A673 (cell line): Measurements from ENCODE around the gene EWSR1. TPM values are rescaled to one million over a fixed set of nuclear protein-coding genes. Genes with fewer than 3 reads are reported as not detected.

Source experiments
- BruUV-seq: library from RNA; stranded (reverse); fragments of 400-500 nt; replicated peaks from 2 replicates; lab custom pipeline; 2021; lab: Mats Ljungman, UMichigan
- CTCF ChIA-PET: fragments of 300-600 bp; sonication (Branson Sonifier 250); formaldehyde crosslinking; loops from one replicate; lab custom pipeline; 2022; ENCODE audit warnings: antibody characterized with exemption; lab: Charles Lee
- POLR2A ChIA-PET: fragments of 300-600 bp; sonication (Branson Sonifier 250); formaldehyde crosslinking; loops from one replicate; lab custom pipeline; 2022; ENCODE audit warnings: antibody characterized with exemption; ENCODE audit not compliant: low non-redundant PET; lab: Charles Lee
- DNase-seq: peaks from one replicate; pipeline ENCODE4 v3.0.0-alpha.2; 2015; ENCODE audit warnings: low spot score
- H3K27ac ChIP-seq: fragments of 200-600 bp; sonication (generic); 2 replicates; pipeline ENCODE4 v1.5.1; 2016; ENCODE audit warnings: mixed run types, low read depth, mild to moderate bottlenecking, mixed read lengths, antibody characterized with exemption, low read length; ENCODE audit not compliant: poor library complexity, severe bottlenecking
- H3K27me3 ChIP-seq: fragments of 200-600 bp; sonication (generic); replicated peaks from 2 replicates; pipeline ENCODE4 v1.6.1; 2017; ENCODE audit warnings: mixed run types, low read depth, mild to moderate bottlenecking, mixed read lengths, antibody characterized with exemption, low read length; ENCODE audit not compliant: insufficient read depth, poor library complexity
- H3K36me3 ChIP-seq: fragments of 200-600 bp; sonication (generic); 2 replicates; pipeline ENCODE4 v1.6.1; 2016; ENCODE audit warnings: mixed run types, mild to moderate bottlenecking, mixed read lengths, antibody characterized with exemption, low read length; ENCODE audit not compliant: insufficient read depth, poor library complexity, severe bottlenecking
- H3K4me1 ChIP-seq: fragments of 200-600 bp; sonication (generic); 2 replicates; pipeline ENCODE4 v1.6.1; 2017; ENCODE audit warnings: mixed run types, mild to moderate bottlenecking, mixed read lengths, antibody characterized with exemption, low read length; ENCODE audit not compliant: insufficient read depth, poor library complexity, severe bottlenecking
- H3K4me3 ChIP-seq: fragments of 200-600 bp; sonication (generic); 2 replicates; pipeline ENCODE4 v1.5.1; 2016; ENCODE audit warnings: low read depth, mixed run types, mild to moderate bottlenecking, mixed read lengths, low read length; ENCODE audit not compliant: poor library complexity, severe bottlenecking
- H3K9me3 ChIP-seq: fragments of 200-600 bp; sonication (generic); 2 replicates; pipeline ENCODE4 v1.6.1; 2016; ENCODE audit warnings: mixed run types, low read depth, mild to moderate bottlenecking, mixed read lengths, antibody characterized with exemption, low read length; ENCODE audit not compliant: poor library complexity, severe bottlenecking
- EZH2 ChIP-seq: fragments of 200-600 bp; sonication (generic); IDR thresholded peaks from 2 replicates; pipeline ENCODE4 v1.6.1; 2017; ENCODE audit warnings: borderline replicate concordance, low read depth, mild to moderate bottlenecking, mixed read lengths, antibody characterized with exemption, low read length; ENCODE audit not compliant: poor library complexity, severe bottlenecking
- intact Hi-C: fragments of 100-400 bp; cut with micrococcal nuclease; formaldehyde crosslinking; loops from one replicate; pipeline ENCODE4 v1.10.0; 2022; ENCODE audit not compliant: unreplicated experiment
- total RNA-seq: library from RNA; stranded (reverse); gene quantifications from 2 replicates; pipeline ENCODE4 v1.2.3, GENCODE V29; 2021
- TF ChIP-seq, protein P1 (sequence below): fragments of 300-800, 200-600 bp; sonication (generic); conservative IDR thresholded peaks from 2 replicates; pipeline ENCODE4 v1.5.1; 2017; ENCODE audit warnings: low read depth, mild to moderate bottlenecking, antibody characterized with exemption, low read length, moderate library complexity, mixed read lengths

The EWSR1 gene
- total RNA-seq, 1 experiment from 2014 or later = 358 TPM

DNA sequence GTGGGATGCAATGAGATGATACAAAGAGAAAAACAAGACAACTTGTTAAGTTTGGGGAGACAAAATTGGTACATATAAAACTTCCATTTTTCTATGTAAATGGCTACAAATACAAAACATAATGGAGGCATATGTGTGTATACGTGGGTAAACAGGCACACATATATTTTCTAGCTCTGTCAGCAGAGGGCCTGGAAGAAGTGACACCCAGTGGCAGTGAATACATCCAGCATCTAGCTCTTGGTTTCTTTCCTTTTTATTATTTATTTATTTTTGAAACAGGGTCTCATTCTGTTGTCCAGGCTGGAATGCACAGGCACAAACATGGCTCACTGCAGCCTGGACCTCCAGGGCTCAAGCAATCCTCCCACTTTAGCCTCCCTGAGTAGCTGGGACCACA lies 52.5 kb downstream of the EWSR1 start:
- no TSS peak for BruUV-seq
- H3K4me3 ChIP-seq = no peak overlapping the region
- H3K4me1 ChIP-seq = no peaks in the 10 kb centered on the region
- CTCF ChIA-PET = interaction anchor here (0.5 to 0.9 kb wide), 2 partner anchors 17 to 33 kb away, joined by 3 read pairs; no protein-coding TSS in a partner anchor
- H3K9me3 ChIP-seq = no peaks in the 10 kb centered on the region
- intact Hi-C loops = no loop called here
- POLR2A ChIA-PET = no interaction called here
- no peak for DNase-seq
- TF ChIP-seq, protein P1, sequence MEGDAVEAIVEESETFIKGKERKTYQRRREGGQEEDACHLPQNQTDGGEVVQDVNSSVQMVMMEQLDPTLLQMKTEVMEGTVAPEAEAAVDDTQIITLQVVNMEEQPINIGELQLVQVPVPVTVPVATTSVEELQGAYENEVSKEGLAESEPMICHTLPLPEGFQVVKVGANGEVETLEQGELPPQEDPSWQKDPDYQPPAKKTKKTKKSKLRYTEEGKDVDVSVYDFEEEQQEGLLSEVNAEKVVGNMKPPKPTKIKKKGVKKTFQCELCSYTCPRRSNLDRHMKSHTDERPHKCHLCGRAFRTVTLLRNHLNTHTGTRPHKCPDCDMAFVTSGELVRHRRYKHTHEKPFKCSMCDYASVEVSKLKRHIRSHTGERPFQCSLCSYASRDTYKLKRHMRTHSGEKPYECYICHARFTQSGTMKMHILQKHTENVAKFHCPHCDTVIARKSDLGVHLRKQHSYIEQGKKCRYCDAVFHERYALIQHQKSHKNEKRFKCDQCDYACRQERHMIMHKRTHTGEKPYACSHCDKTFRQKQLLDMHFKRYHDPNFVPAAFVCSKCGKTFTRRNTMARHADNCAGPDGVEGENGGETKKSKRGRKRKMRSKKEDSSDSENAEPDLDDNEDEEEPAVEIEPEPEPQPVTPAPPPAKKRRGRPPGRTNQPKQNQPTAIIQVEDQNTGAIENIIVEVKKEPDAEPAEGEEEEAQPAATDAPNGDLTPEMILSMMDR = peak; percentile 49
- no peak for TF ChIP-seq EZH2
- peaks cover 9% of the 10 kb centered on the region for H3K27me3 ChIP-seq
- no peak overlapping the region for H3K27ac ChIP-seq
- H3K36me3 ChIP-seq = no peaks in the 10 kb centered on the region

- H3K9me3 ChIP-seq = no peaks in the 10 kb centered on the region
- POLR2A ChIA-PET = no interaction called here
Observed at GRCh38 chr22:29323641-29324040, 55.6 kb downstream of the EWSR1 start.

DNA sequence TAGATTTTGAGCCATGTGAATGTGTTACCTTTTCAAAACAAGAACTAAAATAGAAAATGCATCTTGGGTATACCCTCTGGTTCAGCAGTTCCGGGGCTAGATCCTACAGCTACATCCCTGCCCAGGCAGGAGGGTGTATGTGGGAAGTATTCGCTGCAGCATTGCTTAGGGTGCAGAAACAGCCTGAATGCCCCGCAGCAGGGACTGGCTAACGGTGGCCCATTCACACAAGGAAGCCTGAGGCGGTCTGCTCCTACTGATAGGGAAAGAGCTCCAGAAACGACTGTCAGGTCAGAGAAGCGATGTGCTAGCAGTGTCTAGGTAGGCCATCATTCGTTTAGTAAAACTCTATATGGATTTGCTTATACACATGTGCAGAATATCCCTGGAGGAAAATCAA lies 57.3 kb downstream of the EWSR1 start:
- H3K36me3 ChIP-seq = no peaks in the 10 kb centered on the region
- ChIA-PET POLR2A (no interaction called here), CTCF (no interaction called here)
- H3K4me1 ChIP-seq = no peaks in the 10 kb centered on the region
- H3K9me3 ChIP-seq = no peaks in the 10 kb centered on the region
- DNase-seq = no peak
- no peak overlapping the region for H3K4me3 ChIP-seq
- no TSS peak for BruUV-seq
- H3K27ac ChIP-seq = no peak overlapping the region
- TF ChIP-seq EZH2 = no peak
- TF ChIP-seq, protein P1 = no peak
- no peaks in the 10 kb centered on the region for H3K27me3 ChIP-seq
- intact Hi-C loops = no loop called here

More at GRCh38 chr22:29323641-29324040, 55.6 kb downstream of the EWSR1 start:
- intact Hi-C loops = no loop called here
- Histone ChIP-seq H3K36me3 (no peaks in the 10 kb centered on the region), H3K4me1 (no peaks in the 10 kb centered on the region), H3K4me3 (no peak overlapping the region), H3K27ac (no peak overlapping the region), H3K27me3 (no peaks in the 10 kb centered on the region)
- BruUV-seq = no TSS peak
- no peak for DNase-seq
- TF ChIP-seq, protein P1 = no peak
- TF ChIP-seq EZH2 = no peak
- CTCF ChIA-PET = no interaction called here
